T-helper 1 cell treated with Interleukin-12 subunit alpha and Interleukin-12 subunit beta and Interleukin-4 antibody, amounts not matched to agents 30 μg/mL and 1 μg/mL, for 36 hours (primary cell): ENCODE data around the gene USP53.
"Not testable (repeated sequence)": the region's sequence is repeated elsewhere in the genome, so short reads cannot be mapped to it uniquely, and the experiment has no call there.

Experiments used
- H3K27ac Mint-ChIP-seq: one replicate; pipeline ENCODE4 v1.8.0; 2021; ENCODE audit warnings: mild to moderate bottlenecking, mixed read lengths
- H3K27me3 Mint-ChIP-seq: one replicate; pipeline ENCODE4 v1.8.0; 2021; ENCODE audit warnings: low read depth, mixed read lengths
- H3K36me3 Mint-ChIP-seq: one replicate; pipeline ENCODE4 v1.8.0; 2021; ENCODE audit warnings: low read depth, mixed read lengths
- H3K4me1 Mint-ChIP-seq: one replicate; pipeline ENCODE4 v1.8.0; 2021; ENCODE audit warnings: low read depth, mixed read lengths
- H3K4me3 Mint-ChIP-seq: one replicate; pipeline ENCODE4 v1.8.0; 2021; ENCODE audit warnings: mild to moderate bottlenecking, moderate library complexity, mixed read lengths
- H3K9me3 Mint-ChIP-seq: one replicate; pipeline ENCODE4 v1.8.0; 2021; ENCODE audit warnings: mixed read lengths

Gene USP53

GRCh38 chr4:119268466-119268865, 56.0 kb downstream of the USP53 start:
- peaks cover 13% of the 10 kb centered on the region for H3K9me3 Mint-ChIP-seq
- H3K27me3 Mint-ChIP-seq, result no peaks in the 10 kb centered on the region
- H3K4me3 Mint-ChIP-seq, result no peak overlapping the region
- peaks cover 2% of the 10 kb centered on the region for H3K4me1 Mint-ChIP-seq
- peaks cover 26% of the 10 kb centered on the region for H3K36me3 Mint-ChIP-seq
- H3K27ac Mint-ChIP-seq, result no peak overlapping the region

- no peak overlapping the region for H3K27ac Mint-ChIP-seq
- H3K36me3 Mint-ChIP-seq, result peaks cover 15% of the 10 kb centered on the region
Observed at GRCh38 chr4:119271361-119272085, 59.0 kb downstream of the USP53 start.

GRCh38 chr4:119279541-119279940, 67.0 kb downstream of the USP53 start:
- H3K36me3 Mint-ChIP-seq, H3K27ac Mint-ChIP-seq, H3K4me3 Mint-ChIP-seq, H3K27me3 Mint-ChIP-seq, H3K9me3 Mint-ChIP-seq, H3K4me1 Mint-ChIP-seq: not testable (repeated sequence)

More at GRCh38 chr4:119271361-119272085, 59.0 kb downstream of the USP53 start:
- H3K4me3 Mint-ChIP-seq, result no peak overlapping the region
- no peaks in the 10 kb centered on the region for H3K4me1 Mint-ChIP-seq
- peaks cover 4% of the 10 kb centered on the region for H3K9me3 Mint-ChIP-seq
- no peaks in the 10 kb centered on the region for H3K27me3 Mint-ChIP-seq

GRCh38 chr4:119279945-119280344, 67.4 kb downstream of the USP53 start:
- not testable (repeated sequence) for H3K27ac Mint-ChIP-seq, H3K27me3 Mint-ChIP-seq, H3K36me3 Mint-ChIP-seq, H3K4me1 Mint-ChIP-seq, H3K4me3 Mint-ChIP-seq, H3K9me3 Mint-ChIP-seq

GRCh38 chr4:119281393-119281792, 68.9 kb downstream of the USP53 start:
- Mint-ChIP-seq H3K27ac (no peak overlapping the region), H3K4me3 (no peak overlapping the region), H3K9me3 (peaks cover 4% of the 10 kb centered on the region), H3K27me3 (no peaks in the 10 kb centered on the region), H3K4me1 (peaks cover 6% of the 10 kb centered on the region), H3K36me3 (peaks cover 9% of the 10 kb centered on the region)

- H3K9me3 Mint-ChIP-seq, result peaks cover under 1% of the 10 kb centered on the region
- H3K36me3 Mint-ChIP-seq, result peaks cover 5% of the 10 kb centered on the region
- H3K27me3 Mint-ChIP-seq, result no peaks in the 10 kb centered on the region
- H3K4me1 Mint-ChIP-seq, result peaks cover 6% of the 10 kb centered on the region
- H3K27ac Mint-ChIP-seq, result peak overlapping the region; percentile 59
- peak overlapping the region; percentile 76 for H3K4me3 Mint-ChIP-seq
Observed at GRCh38 chr4:119284876-119285780, 72.6 kb downstream of the USP53 start.

- no peaks in the 10 kb centered on the region for H3K27me3 Mint-ChIP-seq
- no peak overlapping the region for H3K4me3 Mint-ChIP-seq
Observed at GRCh38 chr4:119286377-119287002, 74.0 kb downstream of the USP53 start.

GRCh38 chr4:119289313-119289712, 76.8 kb downstream of the USP53 start:
- no peaks in the 10 kb centered on the region for H3K9me3 Mint-ChIP-seq
- H3K27me3 Mint-ChIP-seq, result no peaks in the 10 kb centered on the region
- H3K27ac Mint-ChIP-seq, result no peak overlapping the region
- peaks cover 4% of the 10 kb centered on the region for H3K4me1 Mint-ChIP-seq
- H3K36me3 Mint-ChIP-seq, result peaks cover 2% of the 10 kb centered on the region
- H3K4me3 Mint-ChIP-seq, result no peak overlapping the region

More at GRCh38 chr4:119286377-119287002, 74.0 kb downstream of the USP53 start:
- peaks cover 2% of the 10 kb centered on the region for H3K36me3 Mint-ChIP-seq
- H3K4me1 Mint-ChIP-seq, result peaks cover 6% of the 10 kb centered on the region
- H3K27ac Mint-ChIP-seq, result no peak overlapping the region
- H3K9me3 Mint-ChIP-seq, result no peaks in the 10 kb centered on the region

GRCh38 chr4:119290598-119290997, 78.1 kb downstream of the USP53 start:
- H3K27ac Mint-ChIP-seq, result no peak overlapping the region
- no peak overlapping the region for H3K4me3 Mint-ChIP-seq
- no peaks in the 10 kb centered on the region for H3K4me1 Mint-ChIP-seq
- H3K9me3 Mint-ChIP-seq, result no peaks in the 10 kb centered on the region
- no peaks in the 10 kb centered on the region for H3K27me3 Mint-ChIP-seq
- H3K36me3 Mint-ChIP-seq, result no peaks in the 10 kb centered on the region

GRCh38 chr4:119296356-119296755, 83.8 kb downstream of the USP53 start:
- H3K4me1 Mint-ChIP-seq, result peaks cover 29% of the 10 kb centered on the region
- no peak overlapping the region for H3K27ac Mint-ChIP-seq
- H3K4me3 Mint-ChIP-seq, result no peak overlapping the region
- no peaks in the 10 kb centered on the region for H3K27me3 Mint-ChIP-seq
- H3K9me3 Mint-ChIP-seq, result no peaks in the 10 kb centered on the region
- peaks cover 23% of the 10 kb centered on the region for H3K36me3 Mint-ChIP-seq

- Mint-ChIP-seq H3K27ac (no peak overlapping the region), H3K4me1 (peaks cover 36% of the 10 kb centered on the region), H3K36me3 (peaks cover 23% of the 10 kb centered on the region), H3K9me3 (no peaks in the 10 kb centered on the region), H3K27me3 (no peaks in the 10 kb centered on the region), H3K4me3 (peak overlapping the region; percentile 90)
Observed at GRCh38 chr4:119297795-119298194, 85.3 kb downstream of the USP53 start.

- no peaks in the 10 kb centered on the region for H3K27me3 Mint-ChIP-seq
- peaks cover 36% of the 10 kb centered on the region for H3K4me1 Mint-ChIP-seq
- H3K27ac Mint-ChIP-seq, result peak overlapping the region; percentile 99
- H3K9me3 Mint-ChIP-seq, result peaks cover 3% of the 10 kb centered on the region
- H3K4me3 Mint-ChIP-seq, result peak overlapping the region; percentile 90
- H3K36me3 Mint-ChIP-seq, result peaks cover 26% of the 10 kb centered on the region
Observed at GRCh38 chr4:119299260-119299671, 86.8 kb downstream of the USP53 start.

- Mint-ChIP-seq H3K27ac (peak overlapping the region; percentile 99), H3K4me1 (peaks cover 36% of the 10 kb centered on the region), H3K27me3 (peaks cover 4% of the 10 kb centered on the region), H3K36me3 (peaks cover 26% of the 10 kb centered on the region), H3K9me3 (peaks cover 3% of the 10 kb centered on the region), H3K4me3 (peak overlapping the region; percentile 90)
Observed at GRCh38 chr4:119299741-119300100, 87.2 kb downstream of the USP53 start.

GRCh38 chr4:119300101-119300978, 87.8 kb downstream of the USP53 start:
- peaks cover 8% of the 10 kb centered on the region for H3K27me3 Mint-ChIP-seq
- H3K36me3 Mint-ChIP-seq, result peaks cover 26% of the 10 kb centered on the region
- peak overlapping the region; percentile 90 for H3K4me3 Mint-ChIP-seq
- H3K27ac Mint-ChIP-seq, result peak overlapping the region; percentile 99
- peaks cover 36% of the 10 kb centered on the region for H3K4me1 Mint-ChIP-seq
- peaks cover 3% of the 10 kb centered on the region for H3K9me3 Mint-ChIP-seq
